Fibroblast of gingiva (primary cell): ENCODE measurements around the gene PDLIM3.
A peak's percentile ranks its signal among the peaks of the same experiment; 100 is the strongest.

ENCODE experiments used
- DNase-seq: peaks from one replicate; pipeline ENCODE4 v3.0.0-alpha.2; 2011; ENCODE audit warnings: low read depth

PDLIM3 gene

DNA sequence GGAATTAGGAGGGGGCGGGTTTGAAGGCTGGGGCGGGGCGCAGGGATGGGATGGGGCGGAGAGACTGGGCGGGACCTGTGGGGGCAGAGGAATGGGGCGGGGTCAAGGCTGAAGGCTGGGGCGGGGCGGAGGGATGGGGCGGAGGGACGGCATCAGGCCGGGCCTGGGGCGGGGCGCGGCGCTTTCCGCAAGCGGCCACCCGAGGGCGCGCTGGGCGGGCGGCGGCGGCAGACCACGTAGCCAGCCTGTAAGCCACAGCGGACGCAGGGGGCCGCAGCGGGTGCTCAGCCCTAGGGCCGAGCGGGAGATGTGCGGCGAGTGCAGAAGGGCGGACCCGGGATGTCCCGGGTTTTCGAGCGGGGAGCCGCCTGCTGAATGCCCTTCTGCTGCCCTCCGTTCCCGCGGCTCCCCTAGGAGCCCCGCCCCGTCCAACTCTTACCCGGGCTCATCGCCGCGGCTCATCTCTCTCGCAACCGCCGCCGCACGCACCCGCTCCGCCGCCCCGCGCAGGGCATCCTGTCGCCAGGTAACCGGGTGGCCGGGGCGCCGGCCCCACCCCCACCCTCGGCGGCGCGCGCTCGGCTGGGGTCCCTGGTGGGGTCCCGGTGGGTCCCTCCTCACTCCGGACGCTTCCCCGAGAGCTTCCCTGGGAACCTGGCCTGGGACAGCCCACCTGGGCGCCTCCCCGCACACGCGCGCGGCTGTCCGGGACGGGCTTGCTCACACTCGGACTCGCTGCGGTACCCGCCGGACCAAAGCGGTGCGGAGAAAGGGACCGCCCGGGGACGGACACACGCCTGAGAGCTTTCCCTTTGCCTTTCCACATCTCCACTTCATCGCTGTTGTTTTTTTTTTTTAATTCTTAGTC, 63.8 kb downstream of the PDLIM3 start, which contains the start of gene CCDC110:
Gene CCDC110, minus strand, starts transcription at position 499 of the 868 bp plus-strand sequence. Its CDS starts 50 bp downstream, at position 449.
- peak; percentile 93 for DNase-seq

DNA sequence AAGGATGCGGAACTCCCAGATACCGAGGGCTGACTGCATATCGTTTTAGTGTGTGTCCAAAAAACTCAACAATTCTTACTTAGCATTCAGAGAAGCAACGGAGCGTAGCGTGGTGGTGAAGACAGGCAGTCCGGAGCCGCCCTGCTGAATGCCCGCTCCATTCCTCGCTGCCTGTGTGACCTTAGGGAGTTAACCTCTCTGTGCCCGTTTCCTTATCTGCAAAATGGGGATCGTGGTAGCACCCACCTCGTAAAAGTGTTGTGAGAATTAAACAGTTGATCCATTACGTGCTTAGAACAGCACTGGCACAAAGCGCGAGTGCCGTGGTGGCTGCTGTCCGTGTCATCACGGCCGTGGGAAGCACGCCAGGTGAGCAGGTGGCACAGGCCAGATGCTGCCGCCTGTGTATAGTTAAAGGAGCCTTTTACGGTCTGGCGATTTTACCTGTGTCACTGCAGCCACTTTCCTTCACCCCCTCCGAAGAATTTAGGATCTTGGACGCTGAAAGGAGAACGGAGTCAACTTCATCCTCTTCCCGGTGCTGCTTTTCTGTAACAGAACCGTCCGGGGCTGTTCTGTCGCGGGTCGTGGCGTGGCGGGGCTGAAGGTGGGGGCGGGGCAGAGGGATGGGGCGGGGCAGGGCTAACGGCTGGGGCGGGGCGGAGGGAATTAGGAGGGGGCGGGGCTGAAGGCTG, 64.7 kb downstream of the PDLIM3 start:
- DNase-seq = peak; percentile 5

DNA sequence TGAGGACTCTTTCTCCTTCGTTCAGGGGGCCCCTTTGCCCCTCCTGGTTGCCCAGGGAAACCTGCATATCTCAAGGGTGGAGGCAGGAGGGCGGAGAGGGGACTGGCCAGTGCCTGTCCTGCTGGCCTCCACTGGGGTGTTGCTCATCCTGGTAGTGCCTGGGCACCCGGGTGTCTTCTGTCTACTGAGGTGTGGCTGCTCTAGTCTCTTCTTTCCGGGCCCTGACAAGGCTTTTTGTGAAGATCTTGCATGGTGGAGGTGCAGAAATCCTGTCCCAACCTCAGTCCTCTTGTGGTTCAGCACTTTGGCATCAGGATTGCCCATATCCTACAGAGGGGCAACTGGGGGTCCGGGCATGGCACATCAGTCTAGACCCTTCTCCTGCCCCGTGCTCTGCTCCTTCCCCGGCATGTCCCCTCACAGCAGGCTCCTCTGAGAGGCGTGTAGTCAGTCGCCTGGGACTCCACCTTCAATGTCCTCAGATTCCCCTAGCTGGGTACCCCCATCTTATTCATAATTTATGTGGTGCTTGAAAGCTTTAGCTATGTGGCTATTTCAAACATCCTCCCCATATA, 65.6 kb downstream of the PDLIM3 start:
- DNase-seq = no peak

DNA sequence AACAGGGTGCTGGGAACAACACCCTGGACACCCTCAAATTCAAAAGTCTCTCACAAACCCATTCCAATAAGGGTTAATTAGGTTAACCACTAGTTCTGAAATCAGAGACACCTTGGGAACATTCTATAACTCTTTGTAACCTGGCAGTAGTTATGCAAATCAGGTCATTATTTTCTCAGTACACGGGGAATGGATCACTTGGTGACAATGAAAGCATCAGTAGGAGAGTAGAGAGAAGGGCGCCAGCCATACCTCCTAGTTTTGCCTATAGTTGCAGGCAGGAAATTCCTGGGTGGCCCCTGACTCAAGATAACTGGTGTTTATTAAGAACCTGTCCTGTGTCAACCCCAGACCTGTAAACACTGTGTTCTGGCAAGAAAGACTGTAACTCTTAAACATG, 66.3 kb downstream of the PDLIM3 start:
- DNase-seq = no peak

DNA sequence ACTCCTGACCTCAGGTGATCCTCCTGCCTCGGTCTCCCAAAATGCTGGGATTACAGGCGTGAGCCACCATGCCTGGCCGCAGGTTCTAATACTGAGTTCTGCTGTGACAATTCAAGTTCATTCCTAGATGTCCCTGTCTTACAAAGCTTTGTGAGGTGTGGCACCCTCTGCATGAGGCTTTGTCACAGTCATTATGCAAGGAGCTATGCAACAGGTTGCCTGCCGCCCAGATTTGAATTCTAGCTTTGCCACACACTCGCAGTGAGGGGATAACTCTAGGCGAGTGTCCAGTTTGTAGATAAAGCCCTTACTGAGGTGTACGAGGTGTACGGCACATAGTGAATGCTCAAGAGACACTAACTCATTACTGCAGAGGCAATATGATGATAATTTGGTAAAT, 67.3 kb downstream of the PDLIM3 start:
- DNase-seq = no peak

DNA sequence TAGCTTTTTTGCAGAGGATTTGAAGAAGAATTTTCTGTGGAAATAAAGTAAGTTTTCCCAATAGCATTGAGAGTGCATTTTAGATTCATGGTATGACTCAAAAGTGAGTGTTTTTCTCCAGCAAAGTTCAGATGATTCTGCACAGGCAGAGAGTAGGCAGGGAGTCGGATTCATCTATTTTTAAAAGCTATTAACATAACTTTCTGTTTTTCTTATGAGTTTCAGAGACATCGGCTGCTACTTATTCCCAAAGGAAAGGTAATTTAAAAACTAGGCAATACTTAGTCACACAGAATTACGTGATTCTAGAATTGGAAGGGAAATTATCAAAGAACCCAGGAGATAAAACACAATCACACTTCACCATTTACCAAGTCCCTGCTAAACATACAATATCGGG, 68.2 kb downstream of the PDLIM3 start:
- DNase-seq = no peak

DNA sequence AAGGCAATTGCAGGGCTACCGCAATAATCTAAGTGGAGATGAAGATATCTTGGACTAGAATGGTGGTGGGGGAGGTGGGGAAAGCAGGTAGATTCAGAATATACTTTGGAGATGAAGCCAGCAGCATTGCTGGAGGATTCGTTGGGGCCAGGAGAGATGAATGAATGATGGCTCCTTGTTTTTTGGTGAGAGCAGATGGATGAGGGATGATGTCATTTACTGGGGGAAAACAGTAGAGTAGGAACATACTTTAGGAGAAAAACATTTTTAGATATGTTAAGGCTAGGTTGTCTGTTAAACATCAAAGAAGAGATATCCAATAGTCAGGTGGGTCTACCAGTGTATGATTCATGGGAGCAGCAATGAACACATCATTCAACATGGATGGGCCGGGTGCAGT, 69.6 kb downstream of the PDLIM3 start:
- no peak for DNase-seq

DNA sequence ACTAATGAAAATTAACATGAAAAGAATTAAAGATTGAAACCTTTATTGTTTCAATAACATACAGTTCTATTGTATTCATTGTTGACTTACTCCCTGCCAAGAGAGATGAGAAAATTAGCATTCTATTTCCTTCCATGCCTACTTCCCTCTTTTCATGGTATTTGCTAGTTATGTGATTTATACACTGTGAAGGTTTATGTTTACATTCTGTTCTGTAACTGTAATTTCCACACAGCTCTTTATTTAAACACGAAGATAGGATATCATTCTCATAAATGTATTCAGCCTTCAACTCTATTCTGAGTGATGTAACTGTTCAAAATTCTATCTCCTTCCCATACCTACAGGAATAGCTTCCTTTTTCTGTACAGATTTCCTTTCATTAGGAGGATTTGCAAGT, 70.4 kb downstream of the PDLIM3 start:
- DNase-seq = no peak

DNA sequence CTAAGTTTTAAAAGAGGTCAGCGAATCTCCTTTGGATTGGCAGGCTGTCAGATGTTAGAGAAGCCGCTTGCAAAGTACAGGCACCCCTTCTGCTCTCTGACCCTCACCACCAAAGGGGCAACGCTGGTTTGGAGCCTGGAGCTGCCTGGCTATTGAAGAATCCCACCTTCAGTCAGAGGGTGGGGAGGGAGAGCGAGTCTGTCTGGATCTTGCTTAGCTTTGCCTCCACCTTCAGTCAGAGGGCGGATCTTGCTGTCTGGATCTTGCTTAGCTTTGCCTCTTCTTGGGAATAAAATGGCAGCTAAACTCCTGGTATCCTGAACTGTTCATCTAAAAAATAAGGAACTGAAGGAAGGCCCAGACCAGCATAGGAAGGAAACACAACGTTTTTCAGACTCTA, 71.1 kb downstream of the PDLIM3 start:
- DNase-seq = no peak

DNA sequence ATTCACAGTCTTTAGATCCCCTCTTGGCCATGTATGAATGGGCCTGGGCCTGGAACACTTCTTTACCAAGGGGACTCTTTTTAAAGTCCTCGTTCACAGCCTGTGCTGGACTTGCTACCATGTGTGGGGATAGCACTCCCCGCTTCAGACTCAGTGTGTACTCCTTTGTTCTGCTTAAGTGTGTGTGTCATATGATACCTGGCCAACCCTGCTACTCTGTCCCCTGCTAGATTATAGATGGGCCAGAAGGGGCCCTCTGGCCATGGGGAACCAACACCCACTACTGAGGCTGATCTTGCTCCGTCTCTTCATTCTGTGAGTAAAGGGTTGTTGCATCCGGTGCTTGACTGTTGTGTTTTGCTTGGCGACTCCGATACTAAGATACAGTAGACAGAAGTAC, 71.8 kb downstream of the PDLIM3 start:
- no peak for DNase-seq

DNA sequence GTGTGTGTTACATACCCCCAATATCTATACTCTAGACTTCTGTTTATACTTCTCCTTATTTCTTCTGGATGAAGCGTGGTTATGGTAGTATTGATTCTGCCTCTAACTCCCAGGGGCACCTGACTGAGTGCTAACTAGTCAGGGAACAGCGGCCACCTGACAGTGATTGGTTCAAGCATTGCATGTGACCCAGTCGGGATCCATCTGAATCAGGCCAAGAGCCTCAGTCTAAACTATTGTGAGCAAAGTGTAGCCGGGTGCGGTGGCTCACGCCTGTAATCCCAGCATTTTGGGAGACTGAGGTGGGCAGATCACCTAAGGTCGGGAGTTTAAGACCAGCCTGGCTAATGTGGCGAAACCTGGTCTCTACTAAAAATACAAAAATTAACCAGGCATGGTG, 73.7 kb downstream of the PDLIM3 start:
- DNase-seq = no peak

DNA sequence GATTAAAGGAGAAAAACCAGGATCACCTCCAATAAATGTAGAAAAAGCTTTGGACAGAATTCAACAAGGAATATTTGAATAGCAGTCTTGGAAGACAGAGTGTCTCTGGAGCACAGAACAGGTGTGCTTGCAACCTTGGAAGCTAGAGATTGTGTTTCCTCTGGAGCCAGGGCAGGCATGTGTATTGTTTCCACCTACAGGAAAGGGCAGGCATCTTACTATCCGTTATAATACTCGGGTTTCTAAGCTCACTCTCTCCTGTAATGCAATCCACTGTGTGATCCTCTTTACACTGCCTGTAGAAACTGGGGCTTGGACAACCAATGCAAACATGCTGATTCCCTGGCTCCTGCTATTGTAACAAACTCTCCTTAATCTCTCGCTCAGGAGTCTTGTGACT, 78.2 kb downstream of the PDLIM3 start:
- no peak for DNase-seq

DNA sequence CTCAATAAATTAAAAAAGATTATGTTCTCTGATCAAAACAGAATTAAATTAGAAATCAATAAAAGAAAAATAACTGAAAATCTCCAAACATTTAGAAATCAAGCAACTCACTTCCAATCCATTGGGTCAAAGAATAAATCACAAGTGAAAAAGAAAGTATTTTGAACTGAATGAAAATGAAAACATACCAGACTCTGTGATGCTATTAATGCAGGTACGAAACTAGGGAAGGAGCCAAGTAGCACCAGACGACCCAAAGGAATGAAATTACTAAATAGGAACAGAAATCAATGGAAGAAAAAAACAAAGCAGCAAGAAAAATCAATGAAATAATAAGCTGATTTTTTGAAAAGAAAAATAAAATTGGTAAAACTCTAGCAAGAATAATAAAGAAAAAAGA, 79.2 kb downstream of the PDLIM3 start:
- DNase-seq = no peak
